Central memory CD8-positive, alpha-beta T cell (primary cell): ENCODE measurements around the gene PLPP2.

Experiments
- ATAC-seq: fragments of 150-1000 bp; cut with Tn5 transposase; replicated peaks from 2 replicates; pipeline ENCODE4 v1.10.0; 2022; ENCODE audit warnings: mild to moderate bottlenecking, moderate FRiP score, moderate number of reproducible peaks; ENCODE audit not compliant: poor library complexity, severe bottlenecking; ENCODE audit errors: extremely low read depth
- DNase-seq, 2 donors: peaks; one replicate each; pipeline ENCODE4 v3.0.0; 2021; ENCODE audit warnings: low spot score in 2 of 2
- H3K27ac Mint-ChIP-seq: one replicate; pipeline ENCODE4 v1.8.0; 2022; ENCODE audit warnings: low read depth, mild to moderate bottlenecking, moderate library complexity, mixed read lengths
- H3K27me3 Mint-ChIP-seq: one replicate; pipeline ENCODE4 v1.8.0; 2022; ENCODE audit warnings: mixed read lengths
- H3K36me3 Mint-ChIP-seq: one replicate; pipeline ENCODE4 v1.8.0; 2022; ENCODE audit warnings: mild to moderate bottlenecking, moderate library complexity, mixed read lengths; ENCODE audit not compliant: insufficient read depth
- H3K4me1 Mint-ChIP-seq: one replicate; pipeline ENCODE4 v1.8.0; 2022; ENCODE audit warnings: mixed read lengths
- H3K4me3 Mint-ChIP-seq: one replicate; pipeline ENCODE4 v1.8.0; 2022; ENCODE audit warnings: mild to moderate bottlenecking, moderate library complexity, mixed read lengths
- H3K9me3 Mint-ChIP-seq: one replicate; pipeline ENCODE4 v1.8.0; 2022; ENCODE audit warnings: mixed read lengths

PLPP2 gene

GRCh38 chr19:282501-282900 lies 8.7 kb downstream of the PLPP2 start:
- H3K27ac Mint-ChIP-seq, result no peak overlapping the region
- DNase-seq (no peak), ATAC-seq (no peak)
- no peaks in the 10 kb centered on the region for H3K36me3 Mint-ChIP-seq
- no peak overlapping the region for H3K4me3 Mint-ChIP-seq
- no peaks in the 10 kb centered on the region for H3K4me1 Mint-ChIP-seq
- peaks cover 37% of the 10 kb centered on the region for H3K27me3 Mint-ChIP-seq
- no peaks in the 10 kb centered on the region for H3K9me3 Mint-ChIP-seq

GRCh38 chr19:281992-282391 lies 9.2 kb downstream of the PLPP2 start:
- Mint-ChIP-seq H3K4me3 (no peak overlapping the region), H3K4me1 (no peaks in the 10 kb centered on the region), H3K27ac (no peak overlapping the region), H3K9me3 (no peaks in the 10 kb centered on the region), H3K36me3 (no peaks in the 10 kb centered on the region), H3K27me3 (peaks cover 42% of the 10 kb centered on the region)
- ATAC-seq (no peak), DNase-seq (no peak)

- Mint-ChIP-seq H3K36me3 (no peaks in the 10 kb centered on the region), H3K9me3 (no peaks in the 10 kb centered on the region)
- no peak for DNase-seq
These were observed 9.9 kb downstream of the PLPP2 start for GRCh38 chr19:281156-281853.

GRCh38 chr19:280541-281009 lies 10.6 kb downstream of the PLPP2 start:
- DNase-seq (no peak), ATAC-seq (no peak)
- Mint-ChIP-seq H3K4me1 (no peaks in the 10 kb centered on the region), H3K27me3 (peaks cover 54% of the 10 kb centered on the region), H3K36me3 (no peaks in the 10 kb centered on the region), H3K9me3 (no peaks in the 10 kb centered on the region), H3K4me3 (no peak overlapping the region), H3K27ac (no peak overlapping the region)

More at GRCh38 chr19:281156-281853, 9.9 kb downstream of the PLPP2 start:
- Mint-ChIP-seq H3K4me1 (no peaks in the 10 kb centered on the region), H3K4me3 (no peak overlapping the region), H3K27me3 (peaks cover 47% of the 10 kb centered on the region), H3K27ac (no peak overlapping the region)
- ATAC-seq, result no peak

GRCh38 chr19:279656-280055 lies 11.5 kb downstream of the PLPP2 start:
- DNase-seq, result no peak
- ATAC-seq, result no peak
- H3K4me1 Mint-ChIP-seq, result no peaks in the 10 kb centered on the region
- no peak overlapping the region for H3K27ac Mint-ChIP-seq
- no peaks in the 10 kb centered on the region for H3K36me3 Mint-ChIP-seq
- no peak overlapping the region for H3K4me3 Mint-ChIP-seq
- peaks cover 63% of the 10 kb centered on the region for H3K27me3 Mint-ChIP-seq
- no peaks in the 10 kb centered on the region for H3K9me3 Mint-ChIP-seq

- Mint-ChIP-seq H3K9me3 (no peaks in the 10 kb centered on the region), H3K27me3 (peaks cover 63% of the 10 kb centered on the region), H3K4me3 (no peak overlapping the region), H3K4me1 (no peaks in the 10 kb centered on the region), H3K27ac (no peak overlapping the region), H3K36me3 (no peaks in the 10 kb centered on the region)
- ATAC-seq (no peak), DNase-seq (no peak)
These were observed 12.0 kb downstream of the PLPP2 start for GRCh38 chr19:279231-279630.

- peaks cover 63% of the 10 kb centered on the region for H3K27me3 Mint-ChIP-seq
- no peak overlapping the region for H3K27ac Mint-ChIP-seq
- no peak overlapping the region for H3K4me3 Mint-ChIP-seq
- H3K36me3 Mint-ChIP-seq, result no peaks in the 10 kb centered on the region
- no peaks in the 10 kb centered on the region for H3K9me3 Mint-ChIP-seq
- H3K4me1 Mint-ChIP-seq, result no peaks in the 10 kb centered on the region
- DNase-seq (no peak), ATAC-seq (no peak)
These were observed 13.5 kb downstream of the PLPP2 start for GRCh38 chr19:277581-278165.

GRCh38 chr19:277131-277530 lies 14.1 kb downstream of the PLPP2 start:
- ATAC-seq (no peak), DNase-seq (no peak)
- H3K27me3 Mint-ChIP-seq, result peaks cover 68% of the 10 kb centered on the region
- no peak overlapping the region for H3K27ac Mint-ChIP-seq
- H3K4me1 Mint-ChIP-seq, result no peaks in the 10 kb centered on the region
- no peak overlapping the region for H3K4me3 Mint-ChIP-seq
- no peaks in the 10 kb centered on the region for H3K36me3 Mint-ChIP-seq
- no peaks in the 10 kb centered on the region for H3K9me3 Mint-ChIP-seq

- Mint-ChIP-seq H3K4me1 (no peaks in the 10 kb centered on the region), H3K9me3 (no peaks in the 10 kb centered on the region), H3K4me3 (no peak overlapping the region), H3K27ac (no peak overlapping the region), H3K36me3 (peaks cover 2% of the 10 kb centered on the region), H3K27me3 (peaks cover 75% of the 10 kb centered on the region)
- DNase-seq (no peak), ATAC-seq (no peak)
These were observed 15.1 kb downstream of the PLPP2 start for GRCh38 chr19:275958-276646.

GRCh38 chr19:275000-275399 lies 16.2 kb downstream of the PLPP2 start:
- no peak for ATAC-seq
- no peak for DNase-seq
- no peak overlapping the region for H3K4me3 Mint-ChIP-seq
- H3K27ac Mint-ChIP-seq, result no peak overlapping the region
- peaks cover 2% of the 10 kb centered on the region for H3K36me3 Mint-ChIP-seq
- no peaks in the 10 kb centered on the region for H3K4me1 Mint-ChIP-seq
- H3K27me3 Mint-ChIP-seq, result peaks cover 66% of the 10 kb centered on the region
- no peaks in the 10 kb centered on the region for H3K9me3 Mint-ChIP-seq

GRCh38 chr19:273393-273792 lies 17.8 kb downstream of the PLPP2 start:
- no peak overlapping the region for H3K27ac Mint-ChIP-seq
- H3K27me3 Mint-ChIP-seq, result peaks cover 66% of the 10 kb centered on the region
- no peaks in the 10 kb centered on the region for H3K4me1 Mint-ChIP-seq
- peaks cover 3% of the 10 kb centered on the region for H3K36me3 Mint-ChIP-seq
- H3K9me3 Mint-ChIP-seq, result no peaks in the 10 kb centered on the region
- DNase-seq, result no peak
- no peak overlapping the region for H3K4me3 Mint-ChIP-seq
- ATAC-seq, result no peak

- H3K4me1 Mint-ChIP-seq, result peaks cover 7% of the 10 kb centered on the region
- H3K4me3 Mint-ChIP-seq, result no peak overlapping the region
- no peaks in the 10 kb centered on the region for H3K9me3 Mint-ChIP-seq
- ATAC-seq (no peak), DNase-seq (no peak)
- peaks cover 5% of the 10 kb centered on the region for H3K36me3 Mint-ChIP-seq
- no peak overlapping the region for H3K27ac Mint-ChIP-seq
- peaks cover 61% of the 10 kb centered on the region for H3K27me3 Mint-ChIP-seq
These were observed 19.3 kb downstream of the PLPP2 start for GRCh38 chr19:271856-272255.
